Activated CD8-positive, alpha-beta memory T cell treated with anti-CD3 and anti-CD28 coated beads, Interleukin-2, amount 50 U/mL, for 1 hour (primary cell): ENCODE measurements around the gene CREB5.
"Not testable (repeated sequence)": the region's sequence is repeated elsewhere in the genome, so short reads cannot be mapped to it uniquely, and the experiment has no call there.

Source experiments
- DNase-seq: peaks from one replicate; pipeline ENCODE4 v3.0.0-alpha.2; 2020; ENCODE audit errors: extremely low read depth

Gene CREB5

DNA sequence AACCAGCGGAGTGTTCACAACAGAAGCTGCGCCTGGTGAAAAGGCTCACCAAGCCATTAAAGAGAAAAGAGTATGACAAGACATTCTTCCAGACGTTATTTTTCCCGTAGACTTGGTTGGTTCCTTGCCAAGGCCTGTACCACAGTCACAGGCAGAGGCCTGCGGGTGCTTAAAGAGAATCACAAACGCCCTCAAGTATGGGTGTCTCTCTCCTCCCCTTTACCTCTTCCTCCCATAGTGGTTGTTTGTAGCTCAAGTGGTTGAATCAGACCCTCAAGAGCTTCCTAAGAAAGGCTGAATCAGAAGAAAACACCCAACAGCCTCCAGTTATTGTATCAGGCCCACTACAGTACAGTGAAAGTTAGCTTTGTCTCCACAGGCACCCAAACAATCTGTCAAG is 169.0 kb downstream of the CREB5 start:
- no peak for DNase-seq

DNA sequence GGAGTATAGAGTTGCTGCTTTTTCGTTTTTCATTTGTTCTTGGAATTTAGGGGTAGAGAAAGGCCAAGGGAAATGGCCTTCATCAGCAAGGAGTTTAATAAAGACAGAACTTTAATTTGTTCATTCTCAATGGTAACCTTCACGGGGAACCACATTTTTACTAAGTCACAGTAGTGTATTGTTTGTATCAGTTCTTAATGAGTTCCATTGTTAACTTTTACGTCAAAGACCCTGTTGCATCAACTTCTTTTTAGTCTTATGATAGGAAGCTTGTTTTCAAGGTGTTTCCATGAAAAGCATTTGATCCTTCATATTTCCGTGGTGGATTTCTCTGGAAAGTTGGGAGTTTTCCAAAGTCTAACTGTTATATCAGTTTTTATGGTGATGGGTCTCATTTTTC is 169.9 kb downstream of the CREB5 start:
- DNase-seq, result no peak

DNA sequence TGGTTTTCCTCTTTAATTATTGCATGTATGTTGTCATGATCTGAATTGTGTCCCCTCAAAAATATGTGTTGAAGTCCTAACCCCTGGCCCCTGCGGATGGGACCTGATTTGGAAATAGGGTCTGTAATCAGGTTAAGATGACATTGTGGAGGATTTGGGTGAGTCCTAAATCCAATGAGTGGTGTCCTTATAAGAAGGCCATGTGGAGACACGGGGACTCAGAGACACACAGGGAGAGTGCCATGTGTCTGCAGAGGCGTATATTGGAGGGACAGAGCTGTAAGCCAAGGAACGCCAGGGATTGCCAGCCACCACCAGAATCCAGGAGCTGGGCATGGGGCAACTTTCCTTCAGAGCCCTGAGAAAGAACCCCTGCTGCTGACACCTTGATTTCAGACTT is 171.9 kb downstream of the CREB5 start:
- DNase-seq, result no peak

DNA sequence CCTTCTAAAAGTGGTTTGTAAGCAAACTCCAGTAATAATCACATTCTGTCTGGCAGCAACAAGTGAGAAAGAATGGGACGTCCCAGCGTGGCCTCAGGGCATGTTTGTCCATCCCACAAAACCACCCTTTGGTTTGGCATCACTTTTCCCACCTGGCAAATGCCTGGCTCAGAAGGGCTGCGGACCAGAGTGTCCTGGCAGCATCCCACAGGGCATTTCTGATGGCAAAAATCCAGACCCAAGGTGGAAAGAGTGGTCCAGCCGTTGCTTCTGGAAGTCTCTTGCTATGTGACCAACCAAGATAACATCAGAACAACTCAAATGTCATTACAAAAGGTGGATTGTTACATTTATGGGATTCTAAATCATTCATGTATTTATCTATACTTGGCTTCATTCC is 174.4 kb downstream of the CREB5 start:
- no peak for DNase-seq

DNA sequence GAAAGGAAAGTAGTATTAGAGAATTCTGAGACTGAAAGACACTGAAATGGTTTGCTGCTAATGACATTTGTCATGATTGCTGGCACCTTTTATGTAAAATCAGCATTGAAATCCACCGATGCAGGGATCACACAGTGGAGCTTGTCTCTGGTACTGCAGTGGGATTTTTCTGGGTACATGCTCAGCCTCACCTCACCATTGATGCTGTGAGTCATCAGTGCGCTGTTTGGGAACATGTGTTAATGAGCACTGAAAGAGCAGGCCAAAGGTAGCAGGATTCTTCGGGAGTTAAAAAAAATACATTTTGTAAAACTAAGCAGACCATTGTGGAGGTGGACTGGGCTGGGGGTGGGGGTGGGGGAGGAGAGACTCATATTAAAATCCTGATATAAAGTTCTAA is 174.9 kb downstream of the CREB5 start:
- DNase-seq, result no peak

DNA sequence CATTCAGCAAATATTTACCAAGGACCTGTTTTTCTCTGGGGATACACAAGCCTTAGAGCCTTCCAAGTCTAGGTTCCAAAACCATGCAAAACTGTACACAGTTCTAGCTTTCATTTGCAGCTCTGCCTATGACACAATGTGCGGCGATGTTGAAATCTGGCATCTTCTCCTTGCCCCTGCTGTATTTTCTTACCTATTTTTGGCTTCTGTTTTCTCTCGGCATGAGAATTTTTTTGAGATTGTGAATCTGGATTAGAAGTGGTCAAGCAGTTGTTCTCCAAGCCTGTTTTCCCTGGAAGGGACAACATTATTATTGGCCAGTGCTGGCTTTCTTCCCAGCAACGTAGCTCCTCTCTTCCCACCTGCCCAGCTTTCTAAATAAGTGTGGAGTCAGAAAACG is 176.3 kb downstream of the CREB5 start:
- no peak for DNase-seq

DNA sequence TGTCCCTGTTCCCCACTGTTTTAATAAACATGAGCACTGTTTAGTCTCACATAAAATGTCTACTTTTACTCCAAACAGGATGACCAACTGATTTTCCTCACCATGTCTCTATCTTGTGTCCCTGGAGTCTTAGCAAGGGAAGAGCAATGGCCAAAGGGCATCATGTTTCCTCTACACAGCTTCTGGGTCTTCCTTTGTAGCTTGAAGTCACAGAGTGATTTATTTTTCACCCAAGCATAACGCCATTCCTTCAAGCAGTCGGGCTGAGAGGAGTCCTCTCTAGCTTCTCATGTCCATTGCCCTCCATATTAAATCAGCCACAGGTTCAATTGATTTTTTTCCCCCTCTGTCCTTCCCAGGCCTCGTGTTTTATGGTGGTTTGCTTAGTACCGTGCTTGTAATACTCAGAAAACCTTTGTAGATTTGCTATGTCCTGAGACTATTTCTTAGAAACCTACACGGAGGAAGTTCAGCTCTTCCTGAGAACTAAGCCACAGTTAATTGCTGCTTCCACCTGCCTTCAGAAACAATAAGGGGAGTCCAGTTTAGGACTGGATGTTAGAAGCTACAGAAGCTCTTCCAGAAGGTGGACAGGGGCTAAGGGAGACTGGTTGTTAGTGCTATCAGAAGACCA is 178.8 kb downstream of the CREB5 start:
- no peak for DNase-seq

DNA sequence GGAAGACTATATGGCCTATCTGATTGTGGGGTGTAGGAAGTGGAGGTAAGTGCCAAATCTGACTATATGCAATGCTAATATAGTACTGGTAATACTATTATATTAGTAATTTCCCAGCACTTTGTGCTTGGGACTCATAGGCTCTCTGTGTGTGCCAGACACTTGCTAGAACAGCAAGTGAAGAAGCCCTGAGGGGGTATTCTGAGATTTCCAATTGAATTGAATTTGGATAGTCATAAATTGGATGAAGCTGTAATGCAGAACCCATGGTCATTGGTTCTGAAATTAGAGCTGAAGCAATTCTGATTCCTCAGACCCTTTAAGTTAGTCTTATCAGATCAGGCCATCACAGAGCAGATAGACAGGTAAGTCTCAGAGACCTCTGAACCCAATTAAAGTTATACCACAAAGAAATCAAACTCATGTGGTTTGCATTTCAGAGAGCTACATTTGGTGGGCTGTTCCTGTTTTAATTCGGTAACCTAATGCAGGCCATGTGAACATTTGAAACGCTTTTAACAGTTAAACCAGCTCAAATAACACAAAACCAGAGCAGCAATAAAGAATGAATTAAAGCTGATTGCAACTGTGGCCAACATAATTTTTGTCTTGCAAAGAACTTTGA is 179.5 kb downstream of the CREB5 start:
- DNase-seq, result no peak

DNA sequence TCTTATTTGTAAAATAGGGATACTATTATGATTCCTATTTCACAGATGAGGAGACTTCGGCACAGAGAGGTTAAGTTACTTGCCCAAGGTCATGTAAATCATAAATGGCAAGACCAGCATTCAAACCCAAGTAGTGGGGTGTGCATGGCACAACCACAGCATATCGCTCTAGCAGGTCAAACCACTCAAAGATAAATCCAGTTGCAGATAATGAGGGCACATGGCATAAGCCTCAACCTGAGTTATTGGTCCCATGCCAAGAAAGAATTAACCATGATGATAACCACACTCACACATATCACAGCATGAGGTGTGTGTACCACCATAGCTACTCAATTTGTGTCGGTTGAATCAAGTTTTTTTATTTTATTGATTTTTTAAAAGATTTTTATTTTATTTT is 180.5 kb downstream of the CREB5 start:
- no peak for DNase-seq

DNA sequence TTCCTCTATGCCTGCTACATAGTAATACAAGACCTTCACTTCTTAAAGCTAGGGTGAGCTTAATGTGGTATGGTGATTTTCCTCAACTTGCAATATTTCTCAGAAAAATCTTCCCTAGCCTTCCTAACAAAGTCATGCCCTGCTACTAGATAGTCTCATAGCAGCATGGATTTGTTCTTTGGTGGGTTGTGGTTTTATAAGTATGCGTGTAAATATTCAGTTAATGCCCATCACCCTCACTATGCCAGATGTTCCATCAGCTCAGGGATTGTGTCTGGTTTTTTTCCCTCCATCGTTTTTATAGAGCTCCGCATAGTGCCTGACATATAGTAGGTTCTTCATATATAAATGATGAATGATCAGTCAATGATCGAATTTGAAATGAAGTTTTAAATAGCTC is 182.8 kb downstream of the CREB5 start:
- DNase-seq, result no peak

DNA sequence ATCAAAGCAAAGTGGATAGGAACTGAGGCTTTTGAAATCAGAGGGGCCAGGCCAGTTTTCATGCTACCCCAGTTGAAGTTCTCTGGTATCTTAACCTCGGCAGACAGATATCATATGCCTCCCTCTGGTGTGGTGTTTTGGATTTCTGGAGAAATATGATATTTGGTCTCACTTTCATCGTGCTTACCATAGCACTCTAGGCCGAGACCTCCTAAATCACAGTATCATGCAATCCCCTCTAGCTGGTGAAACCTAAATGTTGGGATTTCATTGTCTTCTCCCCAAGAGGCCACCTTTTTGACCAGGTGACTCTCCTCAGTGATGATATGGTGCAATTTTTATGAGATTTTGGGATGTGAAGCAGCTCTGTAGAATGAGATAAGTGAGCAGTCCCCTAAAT is 183.5 kb downstream of the CREB5 start:
- no peak for DNase-seq

DNA sequence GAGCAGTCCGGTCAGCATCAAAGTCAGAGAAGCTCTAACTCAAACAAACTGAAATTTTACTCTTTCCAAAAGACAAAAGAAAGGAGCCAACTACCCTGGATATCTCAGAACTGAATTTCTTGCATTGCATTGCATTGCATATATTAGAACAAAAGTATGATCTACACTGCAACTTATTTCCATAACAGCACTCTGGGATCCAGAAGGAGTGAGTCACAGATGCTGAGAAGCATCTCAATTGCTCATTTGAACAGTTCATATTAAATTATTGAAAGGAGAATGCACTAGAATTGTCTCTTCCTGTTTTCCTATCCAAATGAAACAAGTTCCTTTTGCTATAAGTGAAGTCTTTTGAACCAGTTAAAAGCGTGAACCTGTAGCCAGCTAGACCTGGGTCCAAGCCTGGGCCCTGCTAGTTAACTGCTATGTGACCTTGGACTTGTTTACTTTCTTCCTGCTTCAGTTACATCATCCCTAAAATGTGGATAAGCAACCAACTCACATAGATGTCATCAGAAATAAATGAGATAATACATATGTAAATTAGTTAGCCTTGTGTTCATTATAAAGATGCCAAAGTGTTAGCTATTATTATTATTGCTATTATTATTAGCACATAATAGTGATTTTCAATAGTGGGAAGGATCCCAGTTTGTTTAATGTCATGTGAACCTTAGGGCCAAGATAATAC is 184.1 kb downstream of the CREB5 start:
- DNase-seq, result no peak

DNA sequence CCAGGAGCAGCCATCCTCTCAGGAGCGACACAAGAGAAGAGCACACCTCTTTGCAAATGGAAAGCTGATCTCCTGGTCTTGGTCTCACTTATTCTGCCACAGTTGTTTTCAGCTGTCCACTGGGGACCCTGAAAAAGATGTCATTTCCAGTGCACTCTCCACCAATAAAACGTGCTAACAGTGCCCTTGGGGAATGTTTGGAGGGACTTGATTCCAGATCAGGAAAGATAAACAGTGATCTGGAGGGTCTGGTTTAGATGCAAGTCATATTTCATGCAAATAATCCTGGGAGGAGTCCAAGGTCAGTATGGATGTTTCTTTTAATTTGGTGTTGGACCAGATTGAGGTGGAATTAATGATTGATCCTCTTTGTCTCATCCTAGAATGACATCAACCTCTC is 185.0 kb downstream of the CREB5 start:
- DNase-seq, result no peak

DNA sequence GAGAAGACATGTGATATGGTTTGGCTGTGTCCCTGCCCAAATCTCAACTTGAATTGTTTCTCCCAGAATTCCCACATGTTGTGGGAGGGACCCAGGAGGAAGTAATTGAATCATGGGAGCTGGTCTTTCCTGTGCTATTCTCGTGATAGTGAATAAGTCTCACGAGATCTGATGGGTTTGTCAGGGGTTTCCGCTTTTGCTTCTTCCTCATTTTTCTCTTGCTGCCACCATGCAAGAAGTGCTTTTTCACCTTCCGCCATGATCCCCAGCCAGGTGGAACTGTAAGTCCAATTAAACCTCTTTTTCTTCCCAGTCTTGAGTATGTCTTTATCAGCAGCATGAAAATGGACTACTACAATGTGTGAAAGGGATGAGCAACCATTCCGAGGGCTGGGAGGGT is 185.7 kb downstream of the CREB5 start:
- not testable (repeated sequence) for DNase-seq

DNA sequence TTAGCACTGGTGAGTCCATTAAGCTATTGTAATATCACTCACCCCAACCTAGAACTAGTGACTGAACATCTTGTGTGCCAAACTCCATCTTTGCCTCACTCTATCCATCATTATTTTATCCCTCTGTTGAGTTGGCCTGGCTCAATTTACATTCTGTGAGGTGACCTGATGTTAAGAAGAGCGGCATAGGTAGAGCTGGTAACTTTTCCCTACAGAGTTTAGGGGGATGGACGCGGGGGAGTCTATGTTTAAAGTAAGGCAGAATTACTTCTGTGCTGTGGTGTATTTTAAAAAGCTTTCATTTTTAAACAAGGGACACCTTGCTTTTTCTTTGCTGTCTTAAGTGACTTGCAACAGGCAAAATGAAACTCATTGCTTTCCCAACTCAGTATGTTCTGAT is 186.3 kb downstream of the CREB5 start:
- DNase-seq, result no peak

DNA sequence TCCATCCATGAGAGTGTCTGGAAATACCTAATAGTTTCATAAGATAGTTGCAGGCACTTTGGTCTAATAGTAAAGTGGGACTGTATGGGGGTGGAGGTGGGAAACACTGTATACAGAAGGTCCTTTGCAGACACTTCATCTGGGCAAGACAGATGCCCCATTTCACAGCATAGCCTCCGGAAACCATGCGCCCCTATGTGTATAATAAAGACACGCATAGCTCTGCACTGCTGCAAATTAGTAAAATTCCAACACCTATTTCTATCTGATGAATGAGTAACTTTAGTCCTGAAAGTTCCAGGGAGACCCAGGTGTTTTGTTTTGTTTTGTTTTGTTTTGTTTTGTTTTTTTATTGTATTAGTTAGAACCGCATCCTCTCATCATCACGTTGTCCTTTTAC is 187.1 kb downstream of the CREB5 start:
- DNase-seq, result no peak

DNA sequence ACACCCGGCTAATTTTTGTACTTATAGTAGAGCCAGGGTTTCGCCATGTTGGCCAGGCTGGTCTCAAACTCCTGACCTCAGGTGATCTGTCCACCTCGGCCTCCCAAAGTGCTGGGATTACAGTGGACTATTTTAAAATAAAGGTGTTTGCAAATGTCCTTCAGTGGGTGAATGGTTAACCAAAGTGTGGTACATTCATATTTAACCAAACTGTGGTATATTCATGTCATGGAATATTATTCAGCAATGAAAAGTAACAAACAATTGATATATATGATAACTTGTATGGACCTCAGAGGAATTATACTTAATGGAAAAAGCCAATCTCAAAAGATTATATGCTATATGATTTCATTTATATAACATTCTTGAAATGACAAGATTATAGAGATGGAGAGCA is 190.0 kb downstream of the CREB5 start:
- no peak for DNase-seq

DNA sequence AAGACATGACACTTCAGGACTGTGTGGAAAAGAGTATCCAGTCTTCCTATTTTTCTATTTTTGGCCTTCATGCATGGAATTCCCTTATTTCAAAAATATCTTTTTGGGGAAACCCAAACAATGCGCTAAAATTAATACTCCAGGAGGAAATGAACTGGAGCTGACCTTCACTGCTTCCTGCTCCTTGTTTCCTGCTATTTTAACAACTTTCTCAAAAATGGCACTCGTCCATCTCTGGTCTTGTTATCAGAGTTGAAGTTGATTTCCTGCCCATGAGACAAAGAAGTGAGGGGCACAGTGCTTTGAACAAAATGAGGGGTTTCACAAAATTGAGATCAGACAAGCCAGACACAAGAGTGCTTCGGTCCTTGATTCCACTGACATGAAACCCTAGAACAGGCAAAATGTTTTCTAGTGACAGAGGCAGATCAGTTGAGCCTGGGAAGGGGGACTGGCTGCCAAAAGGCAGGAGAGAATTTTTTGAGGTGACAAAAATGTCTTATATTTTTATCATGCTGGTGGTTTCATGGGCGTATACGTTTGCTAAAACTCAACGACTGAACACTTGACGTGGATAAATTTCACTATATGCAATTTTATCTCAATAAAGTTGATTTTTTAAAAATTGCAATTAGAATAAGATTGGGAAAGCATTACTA is 193.2 kb downstream of the CREB5 start:
- no peak for DNase-seq

DNA sequence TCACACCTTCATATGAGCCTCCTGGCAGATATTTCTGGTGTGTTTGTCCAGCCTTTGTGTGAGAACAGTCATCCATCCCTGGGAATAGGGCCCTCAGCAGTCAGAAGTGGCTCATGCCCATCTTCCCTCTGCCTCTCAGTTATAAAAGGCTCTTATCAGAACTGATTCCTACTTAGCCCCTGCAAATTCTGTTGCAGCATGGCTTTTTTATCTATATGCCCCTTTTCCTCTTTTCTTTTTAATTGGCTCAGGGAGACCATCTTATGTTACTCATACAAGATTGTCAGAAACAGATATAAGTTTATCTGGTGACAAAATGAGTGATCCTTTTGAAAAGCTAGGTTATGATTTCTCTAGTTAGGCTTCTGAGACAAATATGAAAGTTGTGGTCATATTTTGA is 194.1 kb downstream of the CREB5 start:
- DNase-seq, result no peak

DNA sequence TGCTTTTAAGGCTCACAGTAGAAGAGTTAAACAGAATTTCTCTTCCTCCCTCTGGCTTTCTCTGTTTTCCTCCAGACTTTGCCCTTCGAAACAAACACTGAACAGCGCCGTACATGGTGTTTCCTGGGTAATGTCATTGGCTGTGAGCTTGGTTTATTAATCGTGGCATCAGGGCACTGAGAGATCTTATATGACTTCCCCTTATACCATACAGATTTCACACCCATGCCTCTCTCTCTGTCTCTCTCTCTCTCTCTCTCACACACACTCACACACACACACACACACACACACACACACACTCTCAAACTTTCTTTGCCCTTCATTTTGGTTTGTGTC is 195.5 kb downstream of the CREB5 start:
- no peak for DNase-seq

DNA sequence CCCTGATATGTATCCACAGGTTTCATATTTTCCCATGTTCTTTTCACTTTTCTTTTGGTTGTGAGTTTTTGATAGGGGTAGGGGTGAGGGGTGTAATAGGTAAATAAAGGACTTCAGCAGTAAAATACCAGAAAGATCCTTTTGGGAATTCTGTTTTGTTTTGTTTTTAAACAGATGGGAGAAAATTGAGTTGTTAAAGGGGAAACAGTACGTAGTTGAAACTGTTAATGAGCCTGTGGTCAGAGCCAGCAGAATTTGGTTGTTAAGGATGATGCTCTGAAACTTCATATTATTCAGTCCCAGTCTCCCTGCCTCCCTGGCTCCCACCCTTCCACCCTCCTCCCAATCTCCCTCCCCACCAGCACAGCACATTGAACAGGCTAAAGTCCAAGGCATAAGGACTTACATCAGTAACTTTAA is 195.9 kb downstream of the CREB5 start:
- DNase-seq, result no peak

DNA sequence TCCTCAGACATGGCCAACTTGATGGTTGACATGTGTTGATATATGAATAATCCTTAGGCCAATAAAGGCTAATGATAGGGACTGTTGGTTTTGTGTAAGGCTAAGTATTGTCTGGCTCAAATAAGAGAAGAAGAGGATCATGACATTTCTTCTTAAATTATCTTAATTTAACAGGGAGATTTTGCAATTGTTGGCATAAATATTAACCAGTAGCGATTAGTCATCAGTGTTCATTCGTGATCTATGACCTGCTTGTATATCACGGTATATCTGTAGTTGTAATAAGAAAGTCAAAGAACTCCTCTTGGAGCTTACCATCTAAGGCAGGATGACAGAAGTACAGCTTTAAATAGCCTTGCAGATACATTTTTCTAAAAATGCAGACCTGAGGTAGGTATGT is 196.4 kb downstream of the CREB5 start:
- DNase-seq, result no peak

DNA sequence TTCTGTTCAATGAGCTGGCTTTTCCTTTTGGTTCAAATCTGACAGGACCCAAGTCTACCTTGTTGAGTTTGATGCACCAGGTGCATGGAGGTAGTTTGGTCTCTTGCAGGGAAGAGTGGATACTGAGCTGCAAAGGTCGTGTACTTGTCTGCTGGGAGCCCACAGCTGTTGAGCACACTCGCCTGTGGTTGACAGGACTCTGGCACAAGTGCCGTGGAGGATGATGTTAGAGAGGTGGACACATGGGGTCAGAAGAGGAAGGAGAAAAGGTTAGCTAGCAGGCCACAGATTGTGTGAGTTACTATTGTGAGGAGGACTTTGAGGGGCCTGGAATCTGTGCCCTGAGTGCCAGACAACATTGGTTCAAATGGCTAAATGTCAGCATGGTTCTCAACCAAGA is 197.3 kb downstream of the CREB5 start:
- DNase-seq, result no peak
